D721Med (cell line): ENCODE data around the gene CDC42EP3.

ENCODE experiments used
- DNase-seq: peaks from one replicate; pipeline ENCODE4 v3.0.0; 2011; ENCODE audit warnings: low spot score; ENCODE audit not compliant: insufficient read length
- FAIRE-seq: peaks from 2 replicates; lab custom pipeline; 2011; peaks lifted over from hg19 to GRCh38; lab: Jason Lieb, UNC
- CTCF ChIP-seq: IDR thresholded peaks from 2 replicates; pipeline ENCODE4 v1.5.1; 2012; ENCODE audit warnings: mild to moderate bottlenecking, control low read depth; ENCODE audit not compliant: insufficient read depth; ENCODE audit errors: missing control alignments

CDC42EP3 gene

GRCh38 chr2:37625156-37625555 lies 46.3 kb downstream of the CDC42EP3 start:
- FAIRE-seq (no peak), DNase-seq (no peak)

GRCh38 chr2:37623971-37624900 lies 47.2 kb downstream of the CDC42EP3 start:
- TF ChIP-seq CTCF, result no peak
- no peak for FAIRE-seq
- DNase-seq, result no peak

More at GRCh38 chr2:37625156-37625555, 46.3 kb downstream of the CDC42EP3 start:
- TF ChIP-seq CTCF, result no peak

- TF ChIP-seq CTCF, result no peak
- no peak for FAIRE-seq
- no peak for DNase-seq
Measured at GRCh38 chr2:37623406-37623805, 48.0 kb downstream of the CDC42EP3 start.

- DNase-seq (no peak), FAIRE-seq (no peak)
- TF ChIP-seq CTCF, result no peak
Measured at GRCh38 chr2:37622450-37623100, 48.9 kb downstream of the CDC42EP3 start.

GRCh38 chr2:37621199-37621598 lies 50.2 kb downstream of the CDC42EP3 start:
- FAIRE-seq (no peak), DNase-seq (no peak)
- no peak for TF ChIP-seq CTCF

- TF ChIP-seq CTCF, result no peak
- FAIRE-seq (no peak), DNase-seq (no peak)
Measured at GRCh38 chr2:37619959-37620300, 51.5 kb downstream of the CDC42EP3 start.
